MM.1S (cell line): Measurements from ENCODE around the gene DSE.
A peak's percentile ranks its signal among the peaks of the same experiment; 100 is the strongest.

Experiments
- DNase-seq: peaks from one replicate; pipeline ENCODE4 v3.0.0-alpha.2; 2015
- H2AFZ ChIP-seq: fragments of 300-600 bp; sonication (generic); 2 replicates; pipeline ENCODE4 v1.6.0; 2016; ENCODE audit warnings: antibody characterized with exemption, low read length
- H3F3A ChIP-seq: fragments of 300-600 bp; sonication (generic); 2 replicates; pipeline ENCODE4 v1.6.1; 2016; ENCODE audit warnings: mild to moderate bottlenecking, antibody characterized with exemption, low read length, moderate library complexity, mixed read lengths; ENCODE audit not compliant: insufficient read depth
- H3K27ac ChIP-seq: fragments of 300-600 bp; sonication (generic); 2 replicates; pipeline ENCODE4 v1.5.1; 2016; ENCODE audit warnings: mild to moderate bottlenecking, low read length
- H3K27me3 ChIP-seq: fragments of 300-600 bp; sonication (generic); replicated peaks from 2 replicates; pipeline ENCODE4 v1.6.0; 2016; ENCODE audit warnings: low read length; ENCODE audit not compliant: insufficient read depth
- H3K36me3 ChIP-seq: fragments of 300-600 bp; sonication (generic); replicated peaks from 2 replicates; pipeline ENCODE4 v1.6.1; 2016; ENCODE audit warnings: mild to moderate bottlenecking, low read length, mixed read lengths; ENCODE audit not compliant: insufficient read depth
- H3K4me1 ChIP-seq: fragments of 300-600 bp; sonication (generic); 2 replicates; pipeline ENCODE4 v1.6.1; 2016; ENCODE audit warnings: low read length, mixed read lengths
- H3K4me2 ChIP-seq: fragments of 300-600 bp; sonication (generic); 2 replicates; pipeline ENCODE4 v1.6.0; 2016; ENCODE audit warnings: low read depth, low read length
- H3K4me3 ChIP-seq: fragments of 300-600 bp; sonication (generic); 2 replicates; pipeline ENCODE4 v1.5.1; 2016; ENCODE audit warnings: low read length, mixed read lengths
- H3K79me2 ChIP-seq: fragments of 300-600 bp; sonication (generic); 2 replicates; pipeline ENCODE4 v1.6.1; 2016; ENCODE audit warnings: mixed run types, low read length, mixed read lengths
- H3K9ac ChIP-seq: fragments of 300-600 bp; sonication (generic); 2 replicates; pipeline ENCODE4 v1.6.1; 2016; ENCODE audit warnings: low read length, mixed read lengths
- H3K9me2 ChIP-seq: fragments of 300-600 bp; sonication (generic); replicated peaks from 2 replicates; pipeline ENCODE4 v1.6.1; 2016; ENCODE audit warnings: mild to moderate bottlenecking, low read length, mixed read lengths; ENCODE audit not compliant: insufficient read depth
- H3K9me3 ChIP-seq: fragments of 300-600 bp; sonication (generic); replicated peaks from 2 replicates; pipeline ENCODE4 v1.6.1; 2016; ENCODE audit warnings: mild to moderate bottlenecking, low read length, mixed read lengths; ENCODE audit not compliant: insufficient read depth
- H4K20me1 ChIP-seq: fragments of 300-600 bp; sonication (generic); 2 replicates; pipeline ENCODE4 v1.6.1; 2016; ENCODE audit warnings: mild to moderate bottlenecking, low read length, moderate library complexity, mixed read lengths; ENCODE audit not compliant: insufficient read depth
- EZH2 ChIP-seq: fragments of 300-600 bp; sonication (generic); optimal IDR thresholded peaks from 2 replicates; pipeline ENCODE3; 2017; ENCODE audit warnings: low read depth, mild to moderate bottlenecking, antibody characterized with exemption, low read length, mixed read lengths
- EZH2phosphoT487 ChIP-seq: fragments of 300-600 bp; sonication (generic); IDR thresholded peaks from 2 replicates; pipeline ENCODE4 v1.6.1; 2018; ENCODE audit warnings: antibody characterized with exemption, low read length
- TF ChIP-seq, protein P1 (sequence below): fragments of 300-600 bp; sonication (generic); IDR thresholded peaks from 2 replicates; pipeline ENCODE4 v1.5.1; 2016; ENCODE audit warnings: antibody characterized with exemption, low read length, mixed read lengths

The DSE gene

DNA sequence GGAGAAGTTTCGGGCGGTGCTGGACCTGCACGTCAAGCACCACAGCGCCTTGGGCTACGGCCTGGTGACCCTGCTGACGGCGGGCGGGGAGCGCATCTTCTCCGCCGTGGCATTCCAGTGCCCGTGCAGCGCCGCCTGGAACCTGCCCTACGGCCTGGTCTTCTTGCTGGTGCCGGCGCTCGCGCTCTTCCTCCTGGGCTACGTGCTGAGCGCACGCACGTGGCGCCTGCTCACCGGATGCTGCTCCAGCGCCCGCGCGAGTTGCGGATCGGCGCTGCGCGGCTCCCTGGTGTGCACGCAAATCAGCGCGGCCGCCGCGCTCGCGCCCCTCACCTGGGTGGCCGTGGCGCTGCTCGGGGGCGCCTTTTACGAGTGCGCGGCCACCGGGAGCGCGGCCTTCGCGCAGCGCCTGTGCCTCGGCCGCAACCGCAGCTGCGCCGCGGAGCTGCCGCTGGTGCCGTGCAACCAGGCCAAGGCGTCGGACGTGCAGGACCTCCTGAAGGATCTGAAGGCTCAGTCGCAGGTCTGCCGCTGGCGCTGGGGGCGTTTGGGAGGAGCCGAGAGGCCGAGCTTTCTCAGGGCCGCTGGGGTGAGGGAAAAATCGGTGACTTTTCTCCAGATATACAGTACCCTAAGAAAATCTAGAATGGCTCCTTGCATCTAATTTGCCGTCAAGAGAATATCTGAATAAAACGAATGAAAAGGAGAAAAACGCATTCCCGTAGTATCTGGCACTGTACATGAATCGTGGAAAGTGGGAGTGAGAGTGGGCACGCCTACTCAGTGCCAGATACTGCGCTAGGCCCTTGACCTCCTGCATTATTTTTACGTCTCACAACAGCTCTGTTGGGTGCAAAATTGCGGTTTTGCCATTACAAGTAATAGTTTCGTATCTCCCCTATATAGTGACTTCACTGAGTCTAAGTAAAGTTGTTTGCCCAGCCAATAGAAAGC is 91.5 kb downstream of the DSE start:
- Histone ChIP-seq H3K4me1 (peaks cover 17% of the 10 kb centered on the region), H3K9ac (0 out of 2 replicates have a peak overlapping the region, but pooled peaks have one; percentile 3), H2AFZ (peak overlapping the region; percentile 82), H3K4me3 (peak overlapping the region; percentile 49), H3K4me2 (peak overlapping the region; percentile 83), H4K20me1 (no peaks in the 10 kb centered on the region), H3K9me2 (no peaks in the 10 kb centered on the region), H3K27ac (no peak overlapping the region), H3K36me3 (no peaks in the 10 kb centered on the region), H3K79me2 (no peaks in the 10 kb centered on the region), H3F3A (no peaks in the 10 kb centered on the region), H3K9me3 (no peaks in the 10 kb centered on the region), H3K27me3 (peaks cover 5% of the 10 kb centered on the region; the same call in 1 of the 2 replicates)
- TF ChIP-seq EZH2 (no peak), EZH2phosphoT487 (no peak)
- TF ChIP-seq, protein P1, sequence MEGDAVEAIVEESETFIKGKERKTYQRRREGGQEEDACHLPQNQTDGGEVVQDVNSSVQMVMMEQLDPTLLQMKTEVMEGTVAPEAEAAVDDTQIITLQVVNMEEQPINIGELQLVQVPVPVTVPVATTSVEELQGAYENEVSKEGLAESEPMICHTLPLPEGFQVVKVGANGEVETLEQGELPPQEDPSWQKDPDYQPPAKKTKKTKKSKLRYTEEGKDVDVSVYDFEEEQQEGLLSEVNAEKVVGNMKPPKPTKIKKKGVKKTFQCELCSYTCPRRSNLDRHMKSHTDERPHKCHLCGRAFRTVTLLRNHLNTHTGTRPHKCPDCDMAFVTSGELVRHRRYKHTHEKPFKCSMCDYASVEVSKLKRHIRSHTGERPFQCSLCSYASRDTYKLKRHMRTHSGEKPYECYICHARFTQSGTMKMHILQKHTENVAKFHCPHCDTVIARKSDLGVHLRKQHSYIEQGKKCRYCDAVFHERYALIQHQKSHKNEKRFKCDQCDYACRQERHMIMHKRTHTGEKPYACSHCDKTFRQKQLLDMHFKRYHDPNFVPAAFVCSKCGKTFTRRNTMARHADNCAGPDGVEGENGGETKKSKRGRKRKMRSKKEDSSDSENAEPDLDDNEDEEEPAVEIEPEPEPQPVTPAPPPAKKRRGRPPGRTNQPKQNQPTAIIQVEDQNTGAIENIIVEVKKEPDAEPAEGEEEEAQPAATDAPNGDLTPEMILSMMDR = no peak
- peak; percentile 51 for DNase-seq

DNA sequence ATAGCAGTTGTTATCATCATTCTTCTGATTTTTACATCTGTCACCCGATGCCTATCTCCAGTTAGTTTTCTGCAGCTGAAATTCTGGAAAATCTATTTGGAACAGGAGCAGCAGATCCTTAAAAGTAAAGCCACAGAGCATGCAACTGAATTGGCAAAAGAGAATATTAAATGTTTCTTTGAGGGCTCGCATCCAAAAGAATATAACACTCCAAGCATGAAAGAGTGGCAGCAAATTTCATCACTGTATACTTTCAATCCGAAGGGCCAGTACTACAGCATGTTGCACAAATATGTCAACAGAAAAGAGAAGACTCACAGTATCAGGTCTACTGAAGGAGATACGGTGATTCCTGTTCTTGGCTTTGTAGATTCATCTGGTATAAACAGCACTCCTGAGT is 92.6 kb downstream of the DSE start:
- Histone ChIP-seq H3K9me3 (no peaks in the 10 kb centered on the region), H3K4me3 (no peak overlapping the region)

DNA sequence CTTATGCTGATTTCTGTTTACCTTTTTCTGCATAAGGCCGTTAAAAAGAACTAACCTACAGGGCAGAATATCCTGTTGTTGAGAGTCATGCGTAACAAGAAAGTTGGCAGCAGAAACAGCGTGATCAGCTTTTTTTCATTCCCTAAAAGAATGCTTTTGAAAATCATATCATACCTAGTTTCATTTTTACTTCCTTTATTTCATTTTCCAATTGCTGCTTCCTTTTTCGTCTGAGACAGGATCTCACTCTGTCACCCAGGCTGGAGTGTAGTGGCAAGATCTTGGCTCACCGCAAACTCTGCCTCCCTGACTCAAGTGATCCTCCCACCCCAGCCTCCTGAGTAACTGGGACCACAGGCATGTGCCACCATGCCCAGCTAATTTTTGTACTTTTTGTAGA is 94.5 kb downstream of the DSE start:
- peaks cover 5% of the 10 kb centered on the region; the same call in 1 of the 2 replicates for H3K27me3 ChIP-seq
- H3K36me3 ChIP-seq = no peaks in the 10 kb centered on the region
- H3K4me2 ChIP-seq = no peak overlapping the region
- H3K9me2 ChIP-seq = no peaks in the 10 kb centered on the region
- H3F3A ChIP-seq = no peaks in the 10 kb centered on the region
- TF ChIP-seq, protein P1 = no peak
- TF ChIP-seq EZH2 = no peak
- no peak for TF ChIP-seq EZH2phosphoT487
- H3K4me1 ChIP-seq = peaks cover 17% of the 10 kb centered on the region
- H3K4me3 ChIP-seq = no peak overlapping the region
- H3K9me3 ChIP-seq = no peaks in the 10 kb centered on the region
- no peak overlapping the region for H3K9ac ChIP-seq
- H3K79me2 ChIP-seq = no peaks in the 10 kb centered on the region
- no peak overlapping the region for H3K27ac ChIP-seq
- no peak for DNase-seq
- no peak overlapping the region for H2AFZ ChIP-seq
- H4K20me1 ChIP-seq = no peaks in the 10 kb centered on the region

More for the DNA sequence above, 92.6 kb downstream of the DSE start:
- H2AFZ ChIP-seq = no peak overlapping the region
- TF ChIP-seq, protein P1 = no peak
- TF ChIP-seq EZH2 = no peak
- no peak for TF ChIP-seq EZH2phosphoT487
- no peaks in the 10 kb centered on the region for H3F3A ChIP-seq
- peaks cover 5% of the 10 kb centered on the region; the same call in 1 of the 2 replicates for H3K27me3 ChIP-seq
- H3K9me2 ChIP-seq = no peaks in the 10 kb centered on the region
- no peak overlapping the region for H3K9ac ChIP-seq
- no peak for DNase-seq
- no peaks in the 10 kb centered on the region for H4K20me1 ChIP-seq
- H3K4me2 ChIP-seq = 0 out of 2 replicates have a peak overlapping the region, but pooled peaks have one; percentile 83
- H3K27ac ChIP-seq = no peak overlapping the region
- H3K36me3 ChIP-seq = no peaks in the 10 kb centered on the region
- peaks cover 17% of the 10 kb centered on the region for H3K4me1 ChIP-seq
- H3K79me2 ChIP-seq = no peaks in the 10 kb centered on the region
